ENCODE data around the gene SDE2.
"Not testable (repeated sequence)": the region's sequence is repeated elsewhere in the genome, so short reads cannot be mapped to it uniquely, and the experiment has no call there.

SDE2 gene

DNA sequence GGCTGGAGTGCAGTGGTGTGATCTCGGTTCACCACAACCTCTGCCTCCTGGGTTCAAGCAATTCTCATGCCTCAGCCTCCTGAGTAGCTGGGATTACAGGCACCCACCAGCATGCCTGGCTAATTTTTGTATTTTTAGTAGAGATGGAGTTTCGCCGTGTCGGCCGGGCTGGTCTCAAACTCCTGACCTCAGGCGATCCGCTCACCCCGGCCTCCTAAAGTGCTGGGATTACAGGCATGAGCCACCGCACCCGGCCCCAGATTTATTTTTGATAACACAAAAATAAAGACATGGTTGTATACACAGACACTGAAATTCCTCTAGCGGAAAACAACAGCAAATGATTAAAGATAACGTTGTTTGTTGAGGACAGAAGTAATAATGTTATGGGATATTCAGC, 24.0 kb downstream of the SDE2 start:
- DNase-seq (ENCODE audit: low spot score), result not testable (repeated sequence)

DNA sequence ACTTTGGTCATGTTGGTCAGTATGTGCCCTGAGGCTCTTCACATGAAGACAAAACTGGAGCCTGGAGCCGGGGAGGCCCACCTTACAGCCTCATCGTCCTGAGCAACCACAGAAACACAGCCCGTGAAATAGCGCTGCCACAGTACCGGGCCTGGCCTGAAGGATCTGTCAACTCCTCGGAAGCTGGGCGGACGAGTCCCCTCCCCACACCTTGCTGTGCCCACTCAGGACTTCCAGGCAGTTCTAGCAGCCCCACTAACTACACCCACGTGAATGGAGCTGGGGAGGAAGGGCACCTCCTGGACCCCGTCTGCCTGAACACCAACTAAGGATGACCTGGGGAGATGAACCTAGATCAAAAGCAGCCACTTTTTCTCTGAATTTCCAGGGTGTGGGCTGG, 24.7 kb downstream of the SDE2 start:
- DNase-seq (ENCODE audit: low spot score), result no peak

DNA sequence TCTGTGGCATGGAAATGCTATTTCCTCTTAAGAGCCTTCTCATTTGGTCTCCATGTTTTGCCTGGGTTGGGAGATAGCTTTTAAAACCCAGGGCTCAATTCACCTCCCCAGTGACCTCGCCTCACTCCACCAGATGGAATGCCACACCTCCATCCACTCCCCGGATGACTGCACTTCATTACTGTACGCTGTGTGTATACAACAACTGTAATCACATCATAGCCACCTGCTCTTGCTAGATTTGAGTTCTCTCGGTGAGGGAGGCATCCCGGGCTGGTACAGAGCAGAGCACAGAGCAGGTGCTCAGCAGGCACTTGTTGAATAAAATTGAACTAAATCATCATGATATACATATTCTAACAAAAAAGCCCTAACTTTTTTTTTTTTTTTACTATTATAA, 26.0 kb downstream of the SDE2 start:
- DNase-seq (ENCODE audit: low spot score), result no peak

- no peak for DNase-seq (ENCODE audit: low spot score)
Observed at GRCh38 chr1:225972344-225973152, 26.6 kb downstream of the SDE2 start.

- not testable (repeated sequence) for DNase-seq (ENCODE audit: low spot score)
Observed at GRCh38 chr1:225970592-225971157, 28.5 kb downstream of the SDE2 start.

DNA sequence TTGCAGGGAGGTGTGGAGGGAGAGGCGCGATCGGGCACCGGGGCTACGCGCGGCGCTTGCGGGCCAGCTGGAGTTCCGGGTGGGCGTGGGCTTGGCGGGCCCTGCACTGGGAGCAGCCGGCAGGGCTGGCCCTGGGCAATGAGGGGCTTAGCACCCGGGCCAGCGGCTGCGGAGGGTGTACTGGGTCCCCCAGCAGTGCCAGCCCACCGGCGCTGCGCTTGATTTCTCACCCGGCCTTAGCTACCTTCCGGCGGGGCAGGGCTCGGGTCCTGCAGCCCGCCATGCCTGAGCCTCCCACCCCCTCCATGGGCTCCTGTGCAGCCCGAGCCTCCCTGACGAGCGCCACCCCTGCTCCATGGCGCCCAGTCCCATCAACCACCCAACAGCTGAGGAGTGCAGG, 29.4 kb downstream of the SDE2 start:
- DNase-seq (ENCODE audit: low spot score), result not testable (repeated sequence)

DNA sequence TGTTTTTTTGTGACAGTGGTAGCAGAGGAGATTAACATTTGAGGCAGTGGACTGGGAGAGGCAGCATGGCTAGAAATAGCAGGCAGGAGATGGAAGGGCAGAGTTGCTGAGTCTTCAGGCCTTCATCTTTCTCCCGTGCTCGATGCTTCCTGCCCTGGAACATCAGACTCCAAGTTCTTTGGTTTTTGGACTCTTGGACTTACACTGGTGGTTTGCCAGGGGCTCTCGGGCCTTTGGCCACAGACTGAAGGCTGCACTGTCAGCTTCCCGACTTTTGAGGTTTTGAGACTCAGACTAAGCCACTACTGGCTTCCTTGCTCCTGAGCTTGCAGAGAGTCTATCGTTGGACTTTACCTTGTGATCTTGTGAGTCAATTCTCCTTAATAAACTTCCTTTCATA, 33.9 kb downstream of the SDE2 start:
- no peak for DNase-seq (ENCODE audit: low spot score)

GRCh38 chr1:225963735-225964530, 35.2 kb downstream of the SDE2 start:
- DNase-seq (ENCODE audit: low spot score), result no peak

- no peak for DNase-seq (ENCODE audit: low spot score)
Observed at GRCh38 chr1:225962440-225962975, 36.6 kb downstream of the SDE2 start.

- DNase-seq (ENCODE audit: low spot score), result no peak
Observed at GRCh38 chr1:225961659-225962439, 37.3 kb downstream of the SDE2 start.

- DNase-seq (ENCODE audit: low spot score), result no peak
Observed at GRCh38 chr1:225958041-225958440, 41.1 kb downstream of the SDE2 start.

- DNase-seq (ENCODE audit: low spot score), result no peak
Observed at GRCh38 chr1:225954753-225955152, 44.4 kb downstream of the SDE2 start.

GRCh38 chr1:225953315-225953714, 45.8 kb downstream of the SDE2 start:
- no peak for DNase-seq (ENCODE audit: low spot score)

DNA sequence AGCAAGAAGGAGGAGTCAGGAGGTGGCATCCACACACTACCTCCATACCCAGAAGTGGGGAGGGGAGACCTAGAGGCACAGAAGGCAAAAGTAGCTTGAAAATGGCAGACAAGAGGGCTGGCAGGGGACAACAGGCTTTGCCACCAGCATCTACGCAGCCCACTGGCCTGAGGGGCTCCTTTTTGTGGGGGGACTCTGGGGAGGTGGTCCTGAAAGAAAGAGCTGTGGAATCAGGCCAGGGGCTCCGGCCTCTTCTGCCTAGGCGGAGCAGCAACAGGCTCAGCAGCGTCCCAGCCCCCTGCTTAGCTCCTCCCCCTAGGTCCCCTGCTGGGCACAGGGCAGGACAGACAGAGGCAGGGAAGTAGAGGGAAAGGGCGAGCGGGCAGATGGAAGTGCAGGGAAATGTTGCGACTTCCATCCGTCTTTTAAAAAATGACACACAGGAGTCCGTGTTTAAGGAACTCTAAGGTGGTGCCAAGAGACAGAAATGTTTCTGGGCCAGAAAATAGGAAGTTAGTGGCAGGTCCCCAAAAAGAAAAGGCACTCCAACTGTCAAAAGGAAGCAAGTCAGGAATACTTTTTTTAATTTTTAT, 48.1 kb downstream of the SDE2 start:
- no peak for DNase-seq (ENCODE audit: low spot score)

DNA sequence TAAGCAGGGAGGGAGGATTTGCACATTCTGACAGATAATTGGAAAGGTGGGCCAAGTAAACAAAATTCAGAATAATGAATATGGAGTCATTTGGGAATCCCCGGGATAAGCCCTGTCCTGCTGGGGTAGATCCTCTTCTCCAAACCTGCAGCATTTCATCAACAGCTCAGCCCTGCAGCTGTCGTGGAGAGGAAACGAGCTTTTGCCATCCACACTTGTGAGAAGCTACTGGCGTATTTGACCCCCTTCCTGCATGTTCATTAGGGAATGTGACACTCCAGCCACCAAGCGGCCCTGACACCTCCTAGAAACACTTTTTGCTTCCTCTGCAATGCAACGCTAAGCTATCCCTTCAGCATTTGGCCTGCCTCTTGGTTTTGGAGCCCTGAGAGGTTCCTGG, 50.1 kb downstream of the SDE2 start:
- DNase-seq (ENCODE audit: low spot score), result no peak

DNA sequence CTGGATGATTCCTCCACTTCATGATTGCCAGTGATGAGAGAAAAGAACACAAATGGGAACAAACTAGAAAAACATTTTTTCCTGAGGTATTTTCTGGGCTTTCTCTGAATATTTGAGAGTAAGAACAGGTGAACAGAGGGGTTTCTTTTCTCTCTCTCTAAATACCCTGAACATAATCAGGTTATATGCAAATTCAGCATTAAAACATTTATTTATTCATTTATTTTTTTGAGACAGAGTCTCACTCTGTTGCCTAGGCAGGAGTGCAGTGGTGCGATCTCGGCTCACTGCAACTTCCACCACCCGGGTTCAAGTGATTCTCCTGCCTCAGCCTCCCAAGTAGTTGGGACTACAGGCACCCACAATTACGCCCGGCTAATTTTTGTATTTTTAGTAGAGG, 52.3 kb downstream of the SDE2 start:
- DNase-seq (ENCODE audit: low spot score), result no peak

DNA sequence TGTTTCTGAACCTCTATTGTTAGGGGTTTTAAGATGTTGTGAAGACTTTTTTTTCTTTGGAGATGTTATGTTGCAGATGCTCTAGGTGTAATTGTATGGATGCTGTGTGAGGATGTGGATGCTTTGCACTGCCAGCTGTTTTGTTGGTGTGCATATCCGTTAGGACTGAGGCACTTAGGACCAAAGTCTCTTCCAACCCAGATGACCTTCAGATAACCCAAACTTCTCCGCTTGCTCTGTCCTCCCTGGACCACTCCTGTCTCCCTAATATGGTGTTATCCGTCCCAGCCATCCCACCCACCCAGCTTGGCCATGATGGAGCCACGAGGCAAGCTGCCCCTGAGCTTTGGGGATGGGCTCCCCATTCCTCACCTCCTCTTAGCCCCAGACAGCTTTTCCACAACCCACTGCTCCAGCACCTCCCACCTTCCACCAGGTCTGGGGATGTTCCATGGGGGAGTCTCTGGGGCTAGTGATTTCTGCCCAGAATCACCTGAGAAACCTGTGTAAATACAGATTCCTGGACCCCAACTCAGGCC, 53.0 kb downstream of the SDE2 start:
- no peak for DNase-seq (ENCODE audit: low spot score)

- no peak for DNase-seq (ENCODE audit: low spot score)
Observed at GRCh38 chr1:225945564-225945963, 53.6 kb downstream of the SDE2 start.

- DNase-seq (ENCODE audit: low spot score), result no peak
Observed at GRCh38 chr1:225944951-225945350, 54.2 kb downstream of the SDE2 start.

- DNase-seq (ENCODE audit: low spot score), result no peak
Observed at GRCh38 chr1:225944387-225944786, 54.8 kb downstream of the SDE2 start.

DNA sequence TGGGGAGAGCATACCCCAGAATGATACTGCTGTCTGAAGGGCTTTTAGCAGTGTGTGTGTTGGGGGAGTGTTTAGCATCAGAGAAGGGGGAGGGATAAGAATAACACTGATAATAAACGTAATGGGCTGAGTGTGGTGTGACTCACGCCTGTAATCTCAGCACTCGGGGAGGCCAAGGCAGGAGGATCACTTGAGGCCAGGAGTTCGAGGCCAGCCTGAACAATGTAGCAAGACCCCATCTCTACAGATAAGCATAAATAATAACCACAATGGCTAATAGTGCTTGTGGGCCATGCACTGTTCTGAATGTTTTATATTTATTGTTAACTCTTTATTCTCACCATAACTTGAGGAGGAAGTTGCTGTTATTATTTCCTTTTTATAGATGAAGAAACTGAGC, 55.6 kb downstream of the SDE2 start:
- no peak for DNase-seq (ENCODE audit: low spot score)
